Measurements from ENCODE around the gene TTF2. TPM values are rescaled to one million over a fixed set of nuclear protein-coding genes. Genes with fewer than 3 reads are reported as not detected.

The TTF2 gene
- polyA plus RNA-seq, 1 donor from 2014 or later, result 2.6 TPM

DNA sequence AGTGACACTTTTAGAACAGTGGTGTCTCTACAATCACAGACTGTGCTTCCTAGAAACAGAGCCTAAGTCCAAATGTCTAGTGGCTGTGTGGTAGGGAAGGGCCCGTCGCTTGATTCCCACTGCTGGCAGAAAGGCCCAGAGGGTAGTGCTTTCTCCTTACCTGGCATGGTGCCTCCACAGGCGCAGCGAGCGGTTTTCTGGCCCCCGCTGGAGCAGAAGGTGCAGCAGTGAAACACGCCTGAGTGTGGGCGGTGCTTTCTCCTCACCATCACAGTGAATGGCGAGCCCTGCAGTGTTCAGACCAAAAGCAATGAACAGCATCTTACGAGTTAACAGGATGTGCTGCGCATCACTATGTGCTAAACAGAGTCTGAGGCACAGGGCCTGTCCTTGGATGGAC is 53.1 kb downstream of the TTF2 start:
- no peaks in the 10 kb centered on the region for H3K27me3 ChIP-seq (ENCODE audit: insufficient read depth, low read depth, low read length)
- H3K9me2 ChIP-seq (ENCODE audit: insufficient read depth, low read length), result no peaks in the 10 kb centered on the region
- no peaks in the 10 kb centered on the region for H3F3A ChIP-seq (ENCODE audit: insufficient read depth, low read length, poor library complexity, severe bottlenecking)
- no peak overlapping the region for H3K4me2 ChIP-seq (ENCODE audit: low read length)
- H2AFZ ChIP-seq (ENCODE audit: low read depth, low read length), result no peak overlapping the region
- no peak overlapping the region for H3K9ac ChIP-seq (ENCODE audit: low read length)
- no peaks in the 10 kb centered on the region for H3K9me3 ChIP-seq (ENCODE audit: low read length)
- H3K27ac ChIP-seq (ENCODE audit: low read length), result no peak overlapping the region
- H3K4me3 ChIP-seq (ENCODE audit: low read length), result no peak overlapping the region
- H3K79me2 ChIP-seq (replicated peaks; ENCODE audit: insufficient read depth, low read length), result no peaks in the 10 kb centered on the region
- TF ChIP-seq TAF1 (IDR thresholded peaks at IDR 0.05; ENCODE audit: low read depth) (no peak), POLR2AphosphoS5 (IDR thresholded peaks at IDR 0.05) (no peak), EZH2 (IDR thresholded peaks at IDR 0.05; ENCODE audit: borderline replicate concordance, insufficient read depth, low read length, poor library complexity, severe bottlenecking) (no peak), MXI1 (conservative IDR thresholded peaks at IDR 0.05; ENCODE audit: poor library complexity, severe bottlenecking) (no peak), EP300 (conservative IDR thresholded peaks at IDR 0.05; ENCODE audit: poor library complexity, severe bottlenecking) (no peak), SMC3 (conservative IDR thresholded peaks at IDR 0.05; ENCODE audit: poor library complexity) (no peak), RAD21 (conservative IDR thresholded peaks at IDR 0.05) (no peak)
- TF ChIP-seq, protein P1, sequence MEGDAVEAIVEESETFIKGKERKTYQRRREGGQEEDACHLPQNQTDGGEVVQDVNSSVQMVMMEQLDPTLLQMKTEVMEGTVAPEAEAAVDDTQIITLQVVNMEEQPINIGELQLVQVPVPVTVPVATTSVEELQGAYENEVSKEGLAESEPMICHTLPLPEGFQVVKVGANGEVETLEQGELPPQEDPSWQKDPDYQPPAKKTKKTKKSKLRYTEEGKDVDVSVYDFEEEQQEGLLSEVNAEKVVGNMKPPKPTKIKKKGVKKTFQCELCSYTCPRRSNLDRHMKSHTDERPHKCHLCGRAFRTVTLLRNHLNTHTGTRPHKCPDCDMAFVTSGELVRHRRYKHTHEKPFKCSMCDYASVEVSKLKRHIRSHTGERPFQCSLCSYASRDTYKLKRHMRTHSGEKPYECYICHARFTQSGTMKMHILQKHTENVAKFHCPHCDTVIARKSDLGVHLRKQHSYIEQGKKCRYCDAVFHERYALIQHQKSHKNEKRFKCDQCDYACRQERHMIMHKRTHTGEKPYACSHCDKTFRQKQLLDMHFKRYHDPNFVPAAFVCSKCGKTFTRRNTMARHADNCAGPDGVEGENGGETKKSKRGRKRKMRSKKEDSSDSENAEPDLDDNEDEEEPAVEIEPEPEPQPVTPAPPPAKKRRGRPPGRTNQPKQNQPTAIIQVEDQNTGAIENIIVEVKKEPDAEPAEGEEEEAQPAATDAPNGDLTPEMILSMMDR (IDR thresholded peaks at IDR 0.05; ENCODE audit: poor library complexity, severe bottlenecking), result no peak
- TF ChIP-seq, protein P2, sequence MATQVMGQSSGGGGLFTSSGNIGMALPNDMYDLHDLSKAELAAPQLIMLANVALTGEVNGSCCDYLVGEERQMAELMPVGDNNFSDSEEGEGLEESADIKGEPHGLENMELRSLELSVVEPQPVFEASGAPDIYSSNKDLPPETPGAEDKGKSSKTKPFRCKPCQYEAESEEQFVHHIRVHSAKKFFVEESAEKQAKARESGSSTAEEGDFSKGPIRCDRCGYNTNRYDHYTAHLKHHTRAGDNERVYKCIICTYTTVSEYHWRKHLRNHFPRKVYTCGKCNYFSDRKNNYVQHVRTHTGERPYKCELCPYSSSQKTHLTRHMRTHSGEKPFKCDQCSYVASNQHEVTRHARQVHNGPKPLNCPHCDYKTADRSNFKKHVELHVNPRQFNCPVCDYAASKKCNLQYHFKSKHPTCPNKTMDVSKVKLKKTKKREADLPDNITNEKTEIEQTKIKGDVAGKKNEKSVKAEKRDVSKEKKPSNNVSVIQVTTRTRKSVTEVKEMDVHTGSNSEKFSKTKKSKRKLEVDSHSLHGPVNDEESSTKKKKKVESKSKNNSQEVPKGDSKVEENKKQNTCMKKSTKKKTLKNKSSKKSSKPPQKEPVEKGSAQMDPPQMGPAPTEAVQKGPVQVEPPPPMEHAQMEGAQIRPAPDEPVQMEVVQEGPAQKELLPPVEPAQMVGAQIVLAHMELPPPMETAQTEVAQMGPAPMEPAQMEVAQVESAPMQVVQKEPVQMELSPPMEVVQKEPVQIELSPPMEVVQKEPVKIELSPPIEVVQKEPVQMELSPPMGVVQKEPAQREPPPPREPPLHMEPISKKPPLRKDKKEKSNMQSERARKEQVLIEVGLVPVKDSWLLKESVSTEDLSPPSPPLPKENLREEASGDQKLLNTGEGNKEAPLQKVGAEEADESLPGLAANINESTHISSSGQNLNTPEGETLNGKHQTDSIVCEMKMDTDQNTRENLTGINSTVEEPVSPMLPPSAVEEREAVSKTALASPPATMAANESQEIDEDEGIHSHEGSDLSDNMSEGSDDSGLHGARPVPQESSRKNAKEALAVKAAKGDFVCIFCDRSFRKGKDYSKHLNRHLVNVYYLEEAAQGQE (IDR thresholded peaks at IDR 0.05; ENCODE audit: borderline replicate concordance), result no peak
- no peaks in the 10 kb centered on the region for H3K36me3 ChIP-seq (ENCODE audit: insufficient read depth, low read length)
- H4K20me1 ChIP-seq (ENCODE audit: insufficient read depth), result no peaks in the 10 kb centered on the region

DNA sequence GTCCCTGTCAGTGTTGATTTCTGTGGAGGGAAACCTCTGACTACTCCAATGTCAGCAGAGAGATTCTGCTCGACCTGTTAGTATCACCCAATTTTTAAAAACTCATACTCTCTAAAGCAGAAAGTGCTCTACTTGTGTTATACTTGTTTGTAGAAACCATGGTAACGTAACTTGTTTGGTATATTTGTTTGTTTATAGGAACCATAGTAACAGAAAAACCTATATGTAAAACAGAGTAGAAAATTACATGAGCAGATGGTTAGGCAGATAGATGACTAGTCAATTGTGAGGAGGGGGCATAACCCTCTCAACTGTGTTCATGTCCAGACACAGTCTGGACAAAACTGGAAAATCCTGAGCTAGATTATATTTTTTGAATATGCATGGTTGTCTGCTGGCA is 54.8 kb downstream of the TTF2 start:
- TF ChIP-seq EZH2 (IDR thresholded peaks at IDR 0.05; ENCODE audit: borderline replicate concordance, insufficient read depth, low read length, poor library complexity, severe bottlenecking) (no peak), POLR2AphosphoS5 (IDR thresholded peaks at IDR 0.05) (no peak), TAF1 (IDR thresholded peaks at IDR 0.05; ENCODE audit: low read depth) (no peak), EP300 (conservative IDR thresholded peaks at IDR 0.05; ENCODE audit: poor library complexity, severe bottlenecking) (no peak)
- TF ChIP-seq, protein P1 (IDR thresholded peaks at IDR 0.05; ENCODE audit: poor library complexity, severe bottlenecking), result no peak
- TF ChIP-seq, protein P2 (IDR thresholded peaks at IDR 0.05; ENCODE audit: borderline replicate concordance), result no peak
- Histone ChIP-seq H3K36me3 (ENCODE audit: insufficient read depth, low read length) (no peaks in the 10 kb centered on the region), H3K79me2 (replicated peaks; ENCODE audit: insufficient read depth, low read length) (no peaks in the 10 kb centered on the region), H4K20me1 (ENCODE audit: insufficient read depth) (no peaks in the 10 kb centered on the region), H3F3A (ENCODE audit: insufficient read depth, low read length, poor library complexity, severe bottlenecking) (no peaks in the 10 kb centered on the region), H3K9me3 (ENCODE audit: low read length) (no peaks in the 10 kb centered on the region), H3K4me3 (ENCODE audit: low read length) (no peak overlapping the region), H3K9ac (ENCODE audit: low read length) (no peak overlapping the region), H3K27me3 (ENCODE audit: insufficient read depth, low read depth, low read length) (no peaks in the 10 kb centered on the region), H2AFZ (ENCODE audit: low read depth, low read length) (no peak overlapping the region), H3K27ac (ENCODE audit: low read length) (no peak overlapping the region), H3K4me2 (ENCODE audit: low read length) (no peak overlapping the region), H3K9me2 (ENCODE audit: insufficient read depth, low read length) (no peaks in the 10 kb centered on the region)

Data from neural cell (in vitro differentiated cells).